DMS53 treated with DMSO at 0.1 percent for 48 hours (cell line): ENCODE data around the gene RAB11A.
"Not testable (repeated sequence)": the region's sequence is repeated elsewhere in the genome, so short reads cannot be mapped to it uniquely, and the experiment has no call there.

Experiments
- DNase-seq: peaks from one replicate; lab custom pipeline; 2025; ENCODE audit not compliant: unreplicated experiment; lab: John Stamatoyannopoulos, UW

RAB11A gene

DNA sequence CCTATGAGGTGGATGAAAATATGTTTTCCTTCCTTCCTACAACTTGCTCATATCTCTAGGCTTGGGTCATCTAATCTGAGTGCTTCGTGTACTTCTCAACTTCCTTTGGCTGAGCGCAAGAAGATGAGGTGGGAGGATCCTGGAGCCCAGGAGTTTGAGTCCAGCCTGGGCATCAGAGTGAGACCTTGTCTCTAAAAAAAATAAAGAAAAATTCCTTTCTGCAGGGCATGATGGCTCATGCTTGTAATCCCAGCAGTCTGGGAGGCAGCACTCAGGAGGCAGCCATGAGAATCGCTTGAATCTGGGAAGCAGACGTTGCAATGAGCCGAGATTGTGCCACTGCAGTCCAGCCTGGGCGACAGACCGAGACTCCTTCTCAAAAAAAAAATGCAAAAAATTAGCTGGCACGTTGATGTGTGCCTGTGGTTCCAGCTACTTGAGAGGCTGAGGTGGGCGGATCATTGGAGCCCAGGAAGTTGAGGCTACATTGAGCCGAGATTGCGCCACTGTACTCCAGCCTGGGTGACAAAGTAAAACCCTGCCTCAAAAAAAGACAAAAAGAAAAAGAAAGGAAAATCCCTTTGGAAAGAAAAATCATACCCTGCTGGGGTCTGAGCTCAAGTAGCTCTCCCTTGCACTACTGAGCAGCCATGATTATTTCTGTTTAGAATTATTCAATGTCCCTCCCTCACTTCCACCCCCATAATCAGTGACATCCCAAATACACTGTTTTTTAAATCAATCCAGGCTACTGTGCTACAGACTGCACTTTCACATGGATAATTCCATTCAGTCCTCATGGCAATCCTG is 28.0 kb upstream of the RAB11A start:
- DNase-seq = no peak

DNA sequence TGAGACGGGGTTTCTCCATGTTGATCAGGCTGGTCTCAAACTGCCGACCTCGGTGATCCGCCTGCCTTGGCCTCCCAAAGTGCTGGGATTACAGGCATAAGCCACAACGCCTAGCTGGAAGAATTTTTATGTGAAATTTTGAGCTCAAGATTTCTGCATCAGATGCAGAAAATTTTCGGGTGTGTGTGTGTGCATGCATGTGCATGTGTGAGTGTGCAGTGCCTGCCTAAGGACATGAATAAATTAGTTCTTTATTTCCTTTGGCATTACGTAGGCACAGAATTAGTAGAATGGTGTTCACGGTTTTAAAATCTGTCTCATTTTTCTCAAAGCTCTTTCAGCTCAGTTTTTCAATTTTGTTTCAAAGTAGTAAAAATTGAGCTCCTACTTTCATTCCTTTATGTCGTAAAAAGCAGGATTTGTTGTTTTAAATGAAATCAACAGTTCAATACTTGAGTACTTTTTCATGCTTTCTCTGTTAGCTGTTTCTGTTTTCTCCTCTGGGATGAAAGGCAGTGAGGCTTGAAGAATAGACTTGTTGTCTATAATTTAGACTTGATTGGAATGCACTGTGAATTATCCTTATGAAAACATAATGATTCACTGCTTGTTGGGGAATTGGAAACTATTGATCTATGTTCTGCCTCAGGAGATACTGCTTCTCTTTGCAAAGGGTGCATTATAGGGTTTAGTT is 23.3 kb upstream of the RAB11A start:
- no peak for DNase-seq

DNA sequence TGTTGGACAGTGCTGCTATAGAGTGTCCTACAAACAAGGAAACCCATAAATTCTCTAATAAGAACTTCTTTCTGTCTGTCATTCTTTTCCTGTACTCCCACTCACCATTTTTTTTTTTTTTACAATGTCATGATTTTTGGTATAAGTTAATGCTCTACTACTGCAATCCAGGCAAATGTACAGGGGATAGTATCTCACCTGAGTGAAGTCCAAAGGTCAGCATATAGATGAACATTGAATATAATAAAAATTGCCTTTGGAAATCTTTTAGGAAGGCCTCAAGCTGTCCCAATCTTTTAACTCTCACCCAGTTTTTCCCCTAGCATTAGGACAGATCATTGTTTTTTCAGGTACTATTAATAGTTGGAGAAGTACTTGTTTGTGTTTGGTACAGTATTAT is 21.3 kb upstream of the RAB11A start:
- no peak for DNase-seq

DNA sequence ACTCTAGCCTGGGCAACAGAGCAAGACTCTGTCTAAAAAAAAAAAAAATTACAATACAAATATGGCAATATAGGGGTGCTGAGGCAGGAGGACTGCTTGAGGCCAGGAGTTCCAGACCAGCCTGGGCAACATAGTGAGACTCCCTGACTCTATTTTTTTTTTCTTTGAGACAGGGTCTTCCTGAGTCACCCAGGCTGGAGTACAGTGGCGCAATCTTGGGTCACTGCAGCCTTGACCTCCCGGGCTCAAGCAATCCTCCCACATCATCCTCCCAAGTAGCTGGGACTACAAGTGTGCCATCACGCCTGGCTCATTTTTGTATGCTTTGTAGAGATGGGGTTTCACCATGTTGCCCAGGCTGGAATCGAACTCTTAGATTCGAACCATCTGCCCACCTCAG is 17.3 kb upstream of the RAB11A start:
- no peak for DNase-seq

DNA sequence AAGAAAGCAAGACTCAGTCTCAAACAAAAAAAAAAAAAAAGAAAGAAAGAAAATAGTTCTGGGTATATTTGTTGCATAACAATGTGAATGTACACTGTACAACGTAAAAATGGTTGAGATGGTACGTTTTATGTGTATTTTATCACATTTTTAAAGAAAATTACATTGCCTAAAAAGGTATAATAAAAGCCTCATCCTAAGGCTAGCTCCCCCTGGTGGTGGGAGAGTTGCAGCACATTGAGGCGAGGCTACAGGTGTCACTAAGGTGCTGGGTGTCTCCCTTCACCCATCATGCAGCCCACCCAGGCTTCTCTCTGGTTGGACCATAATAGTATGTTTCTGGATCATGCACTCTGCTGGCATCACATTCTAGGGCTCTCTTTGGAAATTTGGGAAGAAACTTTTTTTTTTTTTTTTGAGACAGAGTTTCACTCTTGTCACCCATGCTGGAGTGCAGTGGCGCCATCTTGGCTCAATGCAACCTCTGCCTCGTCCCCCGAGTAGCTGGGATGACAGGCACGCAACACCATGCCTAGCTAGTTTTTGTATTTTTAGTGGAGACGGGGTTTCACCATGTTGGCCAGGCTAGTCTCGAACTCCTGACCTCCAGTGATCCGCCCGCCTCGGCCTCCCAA is 12.4 kb upstream of the RAB11A start:
- no peak for DNase-seq

DNA sequence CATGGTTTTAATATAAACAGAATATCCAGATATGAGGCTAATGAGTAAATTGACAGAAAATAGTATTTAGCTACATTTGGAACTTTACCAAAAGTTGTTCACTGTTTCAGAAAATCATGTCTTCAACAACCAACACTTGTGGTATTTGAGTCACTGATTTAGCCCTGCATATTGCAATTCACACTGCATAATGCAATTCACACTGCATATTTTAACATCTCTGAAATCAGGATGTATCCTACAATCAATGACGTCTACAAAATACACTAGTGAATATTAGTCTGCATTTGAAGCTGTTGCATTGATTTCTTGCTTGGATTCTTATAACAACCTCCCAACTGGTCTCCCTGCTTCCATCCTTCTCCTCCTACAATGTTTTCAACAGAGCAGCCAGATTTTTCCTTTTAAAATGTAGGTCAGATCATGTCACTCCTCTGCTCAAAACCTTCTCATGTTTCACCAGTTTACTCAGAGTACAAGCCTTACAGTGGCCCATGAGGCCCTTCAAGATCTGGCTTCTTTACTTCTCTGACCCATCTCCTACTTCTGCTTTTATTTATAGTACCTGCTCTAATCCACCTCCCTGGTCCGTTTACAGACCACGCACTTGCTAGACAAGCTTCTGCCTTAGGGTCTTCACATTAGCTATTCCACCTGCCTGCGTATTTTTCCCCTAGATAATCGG is 11.4 kb upstream of the RAB11A start:
- DNase-seq = no peak

DNA sequence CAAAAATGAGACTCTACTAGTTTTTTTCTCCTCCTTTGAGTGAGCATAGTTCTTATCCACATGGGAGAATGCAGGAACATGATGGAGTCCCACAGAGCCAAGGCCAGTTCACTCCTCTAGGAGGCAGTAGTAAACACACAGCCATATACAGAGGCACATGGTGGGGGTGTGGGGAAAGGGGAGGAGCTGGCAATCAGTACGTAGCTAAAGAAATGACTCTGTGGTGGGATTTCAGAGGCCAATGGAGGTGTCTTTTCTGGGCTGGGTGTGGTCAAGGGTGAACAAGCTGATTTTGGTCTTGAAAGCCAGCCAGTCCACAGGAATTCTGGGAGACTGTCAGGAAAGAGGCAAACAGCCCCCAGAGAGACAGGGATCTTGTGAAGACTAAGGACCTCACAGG is 6.6 kb upstream of the RAB11A start:
- peak; percentile 11 for DNase-seq

DNA sequence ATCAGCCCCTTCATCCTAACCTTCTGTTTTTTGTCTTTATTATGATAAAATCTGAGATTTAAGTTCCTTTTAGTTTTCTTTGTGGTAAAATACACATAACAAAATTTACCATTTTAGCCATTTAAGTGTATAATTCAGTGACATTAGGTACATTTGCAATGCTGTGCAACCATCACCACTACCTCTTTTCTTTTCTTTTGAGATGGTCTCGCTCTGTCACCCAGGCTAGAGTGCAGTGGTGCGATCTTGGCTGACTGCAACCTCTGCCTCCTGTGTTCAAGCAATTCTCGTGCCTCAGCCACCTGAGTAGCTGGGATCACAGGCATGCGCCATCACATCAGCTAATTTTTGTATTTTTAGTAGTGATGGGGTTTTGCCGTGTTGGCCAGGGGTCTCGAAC is 6.2 kb upstream of the RAB11A start:
- DNase-seq = no peak

DNA sequence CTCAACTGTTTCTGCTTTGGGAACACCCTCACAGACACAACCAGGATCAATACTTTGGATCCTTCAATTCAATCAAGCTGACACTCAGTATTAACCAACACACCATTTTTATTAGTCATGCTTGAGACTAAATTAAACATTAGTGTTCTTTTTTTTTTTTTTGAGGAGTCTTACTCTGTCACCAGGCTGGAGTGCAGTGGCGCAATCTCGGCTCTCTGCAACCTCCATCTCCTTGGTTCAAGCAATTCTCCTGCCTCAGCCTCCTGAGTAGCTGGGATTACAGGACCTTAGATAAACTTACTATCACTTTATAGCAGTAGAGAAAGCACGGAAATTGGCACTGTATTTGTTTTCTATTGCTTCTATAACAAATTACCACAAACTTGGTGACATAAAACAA is 2.0 kb upstream of the RAB11A start:
- DNase-seq = no peak

DNA sequence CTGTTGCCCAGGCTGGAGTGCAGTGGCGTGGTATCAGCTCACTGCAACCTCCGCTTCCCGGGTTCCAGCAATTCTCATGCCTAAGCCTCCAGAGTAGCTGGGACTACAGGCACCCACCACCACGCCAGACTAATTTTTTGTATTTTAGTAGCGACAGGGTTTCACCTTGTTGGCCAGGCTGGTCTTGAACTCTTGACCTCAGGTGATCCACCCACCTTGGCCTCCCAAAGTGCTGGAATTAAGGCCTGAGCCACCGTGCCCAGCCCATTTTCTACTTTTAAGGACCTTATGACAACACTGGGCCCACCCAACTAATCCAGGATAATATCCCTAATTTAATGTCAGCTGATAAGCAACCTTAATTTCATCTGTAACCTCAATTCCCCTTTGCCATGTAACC is 1.4 kb upstream of the RAB11A start:
- DNase-seq = not testable (repeated sequence)

DNA sequence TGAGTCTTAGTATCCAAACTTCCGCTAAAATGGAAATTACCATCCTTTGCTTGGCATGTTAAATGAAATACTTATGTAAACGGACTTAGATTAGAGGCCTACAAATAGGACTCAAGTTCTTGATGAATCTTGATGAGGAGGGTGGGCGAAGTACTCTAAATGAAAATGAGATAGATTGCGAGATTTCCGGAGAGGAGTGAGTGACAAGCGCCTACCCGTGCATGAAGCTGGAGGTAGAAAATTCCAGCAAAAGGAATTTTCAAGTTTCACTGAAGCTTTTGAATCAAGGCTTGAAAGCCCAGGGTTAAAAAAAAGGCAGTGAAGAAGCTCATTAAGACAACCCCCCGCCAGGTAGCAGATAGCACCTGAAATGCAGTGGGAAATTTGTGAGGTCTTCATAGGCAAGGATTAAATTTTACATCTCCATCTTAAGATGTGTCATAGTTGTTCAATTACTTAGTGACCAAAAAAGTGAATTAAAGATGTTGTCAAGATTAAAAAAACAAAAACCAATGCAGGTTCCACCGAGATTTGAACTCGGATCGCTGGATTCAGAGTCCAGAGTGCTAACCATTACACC is 655 bp upstream of the RAB11A start:
- DNase-seq = no peak

DNA sequence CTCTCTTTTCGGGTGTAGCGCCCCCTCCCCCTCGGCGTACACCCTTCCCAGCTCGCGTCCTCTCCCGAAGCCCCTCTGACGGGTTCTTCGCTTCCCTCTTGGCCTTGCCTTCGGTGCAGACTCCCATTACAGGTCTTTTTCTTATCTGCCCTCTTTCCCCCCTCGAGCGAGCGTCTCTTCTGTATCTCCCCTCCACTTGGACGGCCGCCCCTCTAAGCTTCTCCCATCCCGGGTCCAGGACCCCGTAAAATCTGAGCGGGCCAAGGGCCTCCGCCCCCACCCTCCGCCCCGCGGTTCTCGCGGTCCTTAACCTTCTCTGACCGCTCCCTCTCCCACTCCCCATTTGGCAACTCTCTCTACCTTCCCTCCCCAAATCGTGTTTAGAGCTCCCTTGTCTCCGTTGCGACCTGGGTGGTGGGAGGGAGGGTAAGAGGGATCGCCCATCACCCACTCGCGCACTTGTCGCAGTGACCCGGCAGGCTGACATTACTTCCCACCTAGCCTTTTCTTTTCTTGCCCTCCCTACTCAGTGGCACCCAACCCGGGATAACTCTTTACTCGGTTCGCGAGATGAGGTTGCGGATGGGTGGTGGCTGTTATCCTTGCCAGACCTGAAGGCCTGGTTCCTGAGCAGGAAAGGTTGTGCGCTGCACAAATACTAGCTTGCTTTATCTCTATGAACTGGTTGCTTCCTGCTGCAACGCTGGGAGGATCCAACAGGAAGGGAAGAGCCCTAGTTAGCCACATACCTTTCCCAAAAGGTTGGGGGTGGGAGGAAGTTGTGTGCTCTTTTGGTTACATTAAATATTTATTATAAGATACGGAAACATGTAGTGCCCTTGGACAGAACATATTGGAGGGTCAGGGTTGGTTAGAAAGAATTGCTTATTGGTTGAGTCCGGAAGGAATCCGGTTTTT is 922 bp downstream of the RAB11A start:
- DNase-seq = peak; percentile 59

DNA sequence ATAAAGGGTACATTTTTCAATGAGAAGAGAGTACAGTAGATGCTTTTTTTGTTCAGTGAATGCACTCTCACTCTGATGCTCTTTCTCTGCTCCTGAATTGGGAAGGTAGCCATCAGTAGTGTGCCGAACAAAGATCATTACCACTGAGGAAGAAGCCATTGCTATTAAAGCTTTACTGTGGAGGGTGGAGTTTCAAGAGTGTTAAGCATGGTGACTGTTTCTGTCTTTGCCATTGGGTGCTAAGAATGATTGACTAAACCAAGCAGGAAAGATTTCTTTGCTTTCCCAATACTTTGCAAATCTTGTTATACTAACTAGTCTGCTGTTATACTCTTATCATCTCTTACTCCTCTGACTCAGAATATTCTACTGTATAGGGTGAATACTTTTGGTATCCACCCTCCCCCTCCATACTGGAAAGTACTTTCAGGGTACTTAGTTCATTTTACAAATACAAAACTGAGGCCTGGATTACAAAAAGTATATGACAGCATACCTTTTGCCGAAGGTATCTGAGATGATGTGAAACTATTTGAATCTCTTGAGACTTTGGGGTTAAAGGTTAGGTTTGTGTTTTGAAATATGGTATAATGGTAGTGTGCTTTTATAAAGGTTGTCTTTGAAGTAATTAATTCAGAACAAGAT is 1.7 kb downstream of the RAB11A start:
- no peak for DNase-seq

DNA sequence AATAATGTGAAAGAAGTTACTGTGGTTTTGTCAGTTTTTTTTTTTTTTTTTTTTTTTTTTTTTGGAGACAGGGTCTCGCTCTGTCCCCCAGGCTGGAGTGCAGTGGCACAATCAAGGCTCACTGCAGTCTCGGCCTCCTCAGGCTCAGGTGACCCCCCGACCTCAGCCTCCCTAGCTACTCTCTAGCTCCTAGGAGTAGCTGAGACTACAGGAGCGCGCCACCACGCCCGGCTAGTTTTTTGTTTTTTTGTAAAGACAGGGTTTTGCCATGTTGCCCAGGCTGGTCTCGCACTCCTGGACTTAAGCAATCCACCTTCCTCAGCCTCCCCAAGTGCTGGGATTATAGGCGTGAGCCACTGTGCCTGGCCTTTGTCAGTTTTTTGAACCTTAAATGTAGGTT is 2.6 kb downstream of the RAB11A start:
- not testable (repeated sequence) for DNase-seq

DNA sequence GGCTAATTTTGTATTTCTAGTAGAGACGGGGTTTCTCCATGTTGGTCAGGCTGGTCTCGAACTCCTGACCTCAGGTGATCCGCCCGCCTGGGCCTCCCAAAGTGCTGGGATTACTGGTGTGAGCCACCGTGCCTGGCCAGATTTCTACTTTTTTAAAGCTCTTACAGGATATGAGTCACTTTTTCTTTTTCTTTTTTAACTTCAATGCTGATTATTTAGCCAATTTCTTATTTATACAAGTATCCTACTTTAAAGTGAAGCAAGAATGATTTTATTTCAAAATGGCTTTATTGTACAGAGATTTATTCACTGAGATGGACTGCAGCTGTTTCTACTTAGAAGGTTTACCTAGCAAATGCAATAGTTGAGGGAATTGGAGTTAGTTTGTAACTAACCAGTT is 3.3 kb downstream of the RAB11A start:
- not testable (repeated sequence) for DNase-seq

DNA sequence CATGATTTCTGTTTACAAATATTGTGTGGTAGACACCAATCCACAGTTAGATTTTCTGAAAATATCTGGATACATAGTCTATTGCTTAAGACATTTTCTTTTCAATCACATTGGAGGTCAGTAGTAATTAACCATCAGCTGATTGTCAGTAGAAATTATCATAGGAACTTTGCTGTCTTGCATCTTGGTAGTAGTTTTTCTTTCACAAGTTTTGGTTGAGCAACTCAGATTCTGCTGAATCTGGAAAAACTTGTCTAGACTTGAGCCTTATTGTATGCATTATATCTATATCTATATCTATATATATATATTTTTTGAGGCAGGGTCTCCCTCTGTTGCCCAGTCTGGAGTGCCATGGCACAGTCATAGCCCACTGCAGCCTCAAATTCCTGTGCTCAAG is 4.0 kb downstream of the RAB11A start:
- no peak for DNase-seq

DNA sequence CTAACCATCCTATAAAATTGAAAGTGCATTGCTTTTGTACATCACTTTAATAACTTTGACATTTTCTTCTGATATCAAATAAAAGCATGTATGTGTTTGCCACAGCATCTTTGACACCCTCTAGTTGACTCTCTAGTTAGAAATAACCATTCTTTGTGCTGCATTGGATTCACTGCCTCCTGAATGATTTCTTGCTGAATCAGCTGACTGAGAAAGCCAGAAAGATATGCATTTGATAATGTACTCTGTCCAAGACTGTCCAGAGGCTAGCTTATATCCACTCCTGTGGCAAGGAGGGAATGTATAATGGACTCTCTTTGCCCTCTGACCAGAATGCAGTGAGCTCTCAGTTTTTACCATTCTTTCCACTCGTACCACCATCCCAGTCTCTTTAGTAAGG is 6.2 kb downstream of the RAB11A start:
- no peak for DNase-seq

DNA sequence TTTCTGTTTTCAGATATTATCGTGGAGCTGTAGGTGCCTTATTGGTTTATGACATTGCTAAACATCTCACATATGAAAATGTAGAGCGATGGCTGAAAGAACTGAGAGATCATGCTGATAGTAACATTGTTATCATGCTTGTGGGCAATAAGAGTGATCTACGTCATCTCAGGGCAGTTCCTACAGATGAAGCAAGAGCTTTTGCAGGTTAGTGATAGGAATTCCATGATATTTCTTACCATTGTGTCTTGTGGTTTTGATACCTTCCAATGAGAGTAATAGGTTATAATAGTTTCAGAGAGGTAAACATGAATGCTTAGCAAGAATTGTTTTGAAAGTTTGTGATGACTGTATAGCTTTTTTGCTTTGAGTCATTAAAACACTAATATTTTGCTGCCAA is 8.5 kb downstream of the RAB11A start:
- DNase-seq = no peak

DNA sequence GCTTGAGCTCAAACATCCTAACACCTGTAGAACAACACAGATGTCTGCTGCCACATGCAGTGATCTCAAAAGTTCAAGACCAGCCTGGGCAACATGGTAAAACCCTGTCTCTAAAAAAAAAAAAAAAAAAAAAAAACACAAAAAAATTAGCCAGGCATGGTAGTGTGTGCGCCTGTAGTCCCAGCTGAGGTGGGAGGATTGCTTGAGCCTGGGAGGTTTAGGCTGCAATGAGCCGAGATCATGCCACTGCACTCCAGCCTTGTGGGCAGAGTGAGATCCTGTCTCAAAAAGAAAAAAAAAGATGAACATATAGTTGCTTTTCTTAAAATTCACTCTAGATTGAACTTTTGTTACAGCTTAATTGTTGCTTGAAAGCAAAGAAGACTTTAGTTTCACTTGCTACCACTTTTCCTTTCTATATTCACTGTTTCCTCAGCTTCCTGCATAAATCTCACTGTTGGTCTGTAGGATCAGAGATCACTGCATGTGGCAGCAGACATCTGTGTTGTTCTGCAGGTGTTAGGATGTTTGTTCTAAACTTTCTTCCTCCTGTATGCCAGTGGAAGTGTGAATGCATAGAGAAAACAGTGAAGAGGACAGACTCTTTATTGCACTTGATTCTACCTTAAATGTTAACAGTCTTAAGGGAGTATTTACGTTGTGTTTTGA is 12.6 kb downstream of the RAB11A start:
- DNase-seq = no peak
